Measurements from ENCODE around the gene TFAP2B. TPM values are rescaled to one million over a fixed set of nuclear protein-coding genes. Genes with fewer than 3 reads are reported as not detected.

The TFAP2B gene
- total RNA-seq, 5 donors from 2014 or later (not counting 1 experiment from before 2014, with no cell fraction given) = not detected

GRCh38 chr6:50829049-50829448 lies 10.4 kb downstream of the TFAP2B start:
- ATAC-seq (replicated peaks in 1 of 4) (no peak), DNase-seq (no peak)
- CTCF ChIA-PET = no interaction called here
- Histone ChIP-seq H3K9me3 (no peaks in the 10 kb centered on the region), H3K36me3 (ENCODE audit: control insufficient read depth in 2 of 2, extremely low read depth in 1 of 2, insufficient read depth in 1 of 2, low read length in 1 of 2) (no peaks in the 10 kb centered on the region), H3K4me1 (ENCODE audit: control insufficient read depth in 1 of 2, extremely low read depth in 1 of 2, insufficient read depth in 2 of 2, low read length in 2 of 2) (no peaks in the 10 kb centered on the region), H3K27me3 (replicated peaks in 1 of 2; ENCODE audit: control insufficient read depth in 2 of 2, extremely low read depth in 1 of 2, insufficient read depth in 2 of 2, low read length in 1 of 2) (peaks cover 17 to 35% of the 10 kb centered on the region in 2 experiments), H3K27ac (ENCODE audit: low read length) (no peak overlapping the region), H3K4me3 (ENCODE audit: control insufficient read depth in 1 of 2, extremely low read depth in 1 of 2, low read length in 1 of 2) (no peak overlapping the region)
- Mint-ChIP-seq H3K9me3 (peaks cover 0 to 5% (median 0%) of the 10 kb centered on the region in 3 donors), H3K27ac (no peak overlapping the region), H3K27me3 (peaks cover 60 to 65% of the 10 kb centered on the region in 2 donors), H3K36me3 (no peaks in the 10 kb centered on the region), H3K4me3 (no peak overlapping the region), H3K4me1 (no peaks in the 10 kb centered on the region)
- POLR2A ChIA-PET = no interaction called here
- WGBS (ENCODE audit: insufficient coverage) = no CpG with 5 or more reads among the region's 2 CpGs

GRCh38 chr6:50829898-50830444 lies 11.3 kb downstream of the TFAP2B start:
- ChIA-PET CTCF (no interaction called here), POLR2A (no interaction called here)
- Histone ChIP-seq H3K4me3 (ENCODE audit: control insufficient read depth in 1 of 2, extremely low read depth in 1 of 2, low read length in 1 of 2) (no peak overlapping the region), H3K27me3 (replicated peaks in 1 of 2; ENCODE audit: control insufficient read depth in 2 of 2, extremely low read depth in 1 of 2, insufficient read depth in 2 of 2, low read length in 1 of 2) (peaks cover 16 to 41% of the 10 kb centered on the region in 2 experiments), H3K27ac (ENCODE audit: low read length) (no peak overlapping the region), H3K4me1 (ENCODE audit: control insufficient read depth in 1 of 2, extremely low read depth in 1 of 2, insufficient read depth in 2 of 2, low read length in 2 of 2) (no peaks in the 10 kb centered on the region), H3K9me3 (no peaks in the 10 kb centered on the region), H3K36me3 (ENCODE audit: control insufficient read depth in 2 of 2, extremely low read depth in 1 of 2, insufficient read depth in 1 of 2, low read length in 1 of 2) (no peaks in the 10 kb centered on the region)
- Mint-ChIP-seq H3K4me1 (no peaks in the 10 kb centered on the region), H3K27me3 (peaks cover 51 to 62% of the 10 kb centered on the region in 2 donors), H3K4me3 (no peak overlapping the region), H3K36me3 (no peaks in the 10 kb centered on the region), H3K9me3 (peaks cover 0 to 5% (median 0%) of the 10 kb centered on the region in 3 donors), H3K27ac (no peak overlapping the region)
- DNase-seq = no peak
- ATAC-seq (replicated peaks in 1 of 4) = no peak
- WGBS (ENCODE audit: insufficient coverage) = no CpG with 5 or more reads among the region's 3 CpGs

- H3K36me3 Mint-ChIP-seq = no peaks in the 10 kb centered on the region
- DNase-seq (no peak), ATAC-seq (replicated peaks in 1 of 4) (no peak)
- H3K4me3 Mint-ChIP-seq = no peak overlapping the region
- CTCF ChIA-PET = interaction anchor here in 1 of 2 donors (0.6 kb wide), 1 partner anchor 18 kb away, joined by 8 read pairs; no protein-coding TSS in a partner anchor
- H3K27me3 Mint-ChIP-seq = peaks cover 49 to 60% of the 10 kb centered on the region in 2 donors
- Histone ChIP-seq H3K4me3 (ENCODE audit: control insufficient read depth in 1 of 2, extremely low read depth in 1 of 2, low read length in 1 of 2) (no peak overlapping the region), H3K36me3 (ENCODE audit: control insufficient read depth in 2 of 2, extremely low read depth in 1 of 2, insufficient read depth in 1 of 2, low read length in 1 of 2) (no peaks in the 10 kb centered on the region), H3K27me3 (replicated peaks in 1 of 2; ENCODE audit: control insufficient read depth in 2 of 2, extremely low read depth in 1 of 2, insufficient read depth in 2 of 2, low read length in 1 of 2) (peaks cover 12 to 39% of the 10 kb centered on the region in 2 experiments), H3K9me3 (no peaks in the 10 kb centered on the region), H3K4me1 (ENCODE audit: control insufficient read depth in 1 of 2, extremely low read depth in 1 of 2, insufficient read depth in 2 of 2, low read length in 2 of 2) (no peaks in the 10 kb centered on the region), H3K27ac (ENCODE audit: low read length) (no peak overlapping the region)
- H3K4me1 Mint-ChIP-seq = no peaks in the 10 kb centered on the region
- POLR2A ChIA-PET = no interaction called here
- H3K9me3 Mint-ChIP-seq = peaks cover 0 to 5% (median 0%) of the 10 kb centered on the region in 3 donors
- WGBS (ENCODE audit: insufficient coverage) = 0% methylated on average over 2 of the region's 10 CpGs
- H3K27ac Mint-ChIP-seq = no peak overlapping the region
Measured at GRCh38 chr6:50831186-50831585, 12.5 kb downstream of the TFAP2B start.

DNA sequence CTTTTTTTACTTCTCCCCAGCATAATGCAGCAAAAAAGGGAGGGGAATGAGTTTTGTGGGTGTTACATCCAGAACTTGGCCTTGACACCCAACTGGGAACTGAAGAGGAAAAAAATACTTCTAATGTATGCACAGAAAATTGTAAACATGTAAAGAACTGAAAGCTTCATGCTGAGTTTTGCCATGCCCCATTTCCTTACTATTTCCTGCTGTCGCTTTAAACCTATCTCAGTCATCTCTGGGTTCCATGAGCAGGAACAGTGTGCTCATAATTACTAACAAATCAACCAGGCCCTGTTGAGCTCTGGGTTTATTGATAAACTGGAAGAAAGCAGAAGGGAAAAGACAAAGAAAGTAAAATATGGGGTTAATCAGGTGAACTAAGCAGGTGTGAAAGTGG lies 14.2 kb downstream of the TFAP2B start:
- Histone ChIP-seq H3K4me3 (ENCODE audit: control insufficient read depth in 1 of 2, extremely low read depth in 1 of 2, low read length in 1 of 2) (no peak overlapping the region), H3K4me1 (ENCODE audit: control insufficient read depth in 1 of 2, extremely low read depth in 1 of 2, insufficient read depth in 2 of 2, low read length in 2 of 2) (no peaks in the 10 kb centered on the region), H3K27ac (ENCODE audit: low read length) (no peak overlapping the region), H3K9me3 (no peaks in the 10 kb centered on the region), H3K36me3 (ENCODE audit: control insufficient read depth in 2 of 2, extremely low read depth in 1 of 2, insufficient read depth in 1 of 2, low read length in 1 of 2) (no peaks in the 10 kb centered on the region), H3K27me3 (replicated peaks in 1 of 2; ENCODE audit: control insufficient read depth in 2 of 2, extremely low read depth in 1 of 2, insufficient read depth in 2 of 2, low read length in 1 of 2) (peaks cover 9 to 32% of the 10 kb centered on the region in 2 experiments)
- no CpG with 5 or more reads among the region's 1 CpG for WGBS (ENCODE audit: insufficient coverage)
- no peak overlapping the region for H3K27ac Mint-ChIP-seq
- H3K4me3 Mint-ChIP-seq = no peak overlapping the region
- no peaks in the 10 kb centered on the region for H3K36me3 Mint-ChIP-seq
- ATAC-seq (replicated peaks in 1 of 4) (no peak), DNase-seq (no peak)
- H3K4me1 Mint-ChIP-seq = no peaks in the 10 kb centered on the region
- ChIA-PET CTCF (no interaction called here), POLR2A (interaction anchor here in 1 of 2 donors (0.7 kb wide), 1 partner anchor 526 kb away, joined by 3 read pairs; no protein-coding TSS in a partner anchor)
- H3K9me3 Mint-ChIP-seq = peaks cover 0 to 5% (median 0%) of the 10 kb centered on the region in 3 donors
- H3K27me3 Mint-ChIP-seq = peaks cover 48 to 69% of the 10 kb centered on the region in 2 donors

GRCh38 chr6:50834929-50835410 lies 16.3 kb downstream of the TFAP2B start:
- POLR2A ChIA-PET = no interaction called here

DNA sequence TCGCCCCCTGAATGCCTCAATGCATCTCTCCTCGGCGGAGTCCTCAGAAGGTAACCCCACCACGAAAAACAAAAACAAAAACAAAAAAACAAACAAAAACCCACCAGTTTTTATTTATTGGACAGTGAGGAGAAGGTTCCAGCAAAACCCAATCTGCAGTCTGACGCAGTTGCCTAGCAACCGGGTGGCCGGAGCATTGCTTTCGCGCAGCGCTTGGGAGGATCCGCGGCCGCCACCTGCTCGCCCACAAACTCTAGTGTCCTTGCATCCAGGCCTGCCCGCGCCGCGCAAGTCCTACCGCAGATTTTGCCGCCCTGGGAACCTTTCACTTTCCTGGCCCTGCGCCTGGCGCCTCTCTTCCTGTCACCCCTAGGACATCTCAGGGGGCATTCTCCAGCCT lies 17.6 kb downstream of the TFAP2B start:
- no peak for ATAC-seq (replicated peaks in 1 of 4)
- Histone ChIP-seq H3K27me3 (replicated peaks in 1 of 2; ENCODE audit: control insufficient read depth in 2 of 2, extremely low read depth in 1 of 2, insufficient read depth in 2 of 2, low read length in 1 of 2) (peaks cover 20 to 39% of the 10 kb centered on the region in 2 experiments), H3K4me3 (ENCODE audit: control insufficient read depth in 1 of 2, extremely low read depth in 1 of 2, low read length in 1 of 2) (no peak overlapping the region), H3K27ac (ENCODE audit: low read length) (no peak overlapping the region), H3K9me3 (no peaks in the 10 kb centered on the region), H3K4me1 (ENCODE audit: control insufficient read depth in 1 of 2, extremely low read depth in 1 of 2, insufficient read depth in 2 of 2, low read length in 2 of 2) (no peaks in the 10 kb centered on the region), H3K36me3 (ENCODE audit: control insufficient read depth in 2 of 2, extremely low read depth in 1 of 2, insufficient read depth in 1 of 2, low read length in 1 of 2) (no peaks in the 10 kb centered on the region)
- H3K4me3 Mint-ChIP-seq = no peak overlapping the region
- no peaks in the 10 kb centered on the region for H3K36me3 Mint-ChIP-seq
- no peaks in the 10 kb centered on the region for H3K4me1 Mint-ChIP-seq
- no peak overlapping the region for H3K27ac Mint-ChIP-seq
- peaks cover 0 to 11% (median 6%) of the 10 kb centered on the region in 3 donors for H3K9me3 Mint-ChIP-seq
- 15% methylated on average over 18 of the region's 22 CpGs for WGBS (ENCODE audit: insufficient coverage)
- DNase-seq = no peak
- peaks cover 66 to 73% of the 10 kb centered on the region in 2 donors for H3K27me3 Mint-ChIP-seq
- ChIA-PET POLR2A (no interaction called here), CTCF (no interaction called here)

More at GRCh38 chr6:50834929-50835410, 16.3 kb downstream of the TFAP2B start:
- H3K27ac ChIP-seq (ENCODE audit: low read length) = no peak overlapping the region
- no peaks in the 10 kb centered on the region for H3K9me3 ChIP-seq
- no peaks in the 10 kb centered on the region for H3K36me3 ChIP-seq (ENCODE audit: control insufficient read depth in 2 of 2, extremely low read depth in 1 of 2, insufficient read depth in 1 of 2, low read length in 1 of 2)
- CTCF ChIA-PET = no interaction called here
- DNase-seq (no peak), ATAC-seq (replicated peaks in 1 of 4) (no peak)
- no peak overlapping the region for H3K4me3 ChIP-seq (ENCODE audit: control insufficient read depth in 1 of 2, extremely low read depth in 1 of 2, low read length in 1 of 2)
- no peaks in the 10 kb centered on the region for H3K4me1 Mint-ChIP-seq
- peaks cover 58 to 70% of the 10 kb centered on the region in 2 donors for H3K27me3 Mint-ChIP-seq
- no peaks in the 10 kb centered on the region for H3K4me1 ChIP-seq (ENCODE audit: control insufficient read depth in 1 of 2, extremely low read depth in 1 of 2, insufficient read depth in 2 of 2, low read length in 2 of 2)
- H3K9me3 Mint-ChIP-seq = peaks cover 0 to 5% (median 0%) of the 10 kb centered on the region in 3 donors
- no peak overlapping the region for H3K27ac Mint-ChIP-seq
- WGBS (ENCODE audit: insufficient coverage) = no CpG with 5 or more reads among the region's 5 CpGs
- no peak overlapping the region for H3K4me3 Mint-ChIP-seq
- peaks cover 11 to 40% of the 10 kb centered on the region in 2 experiments for H3K27me3 ChIP-seq (replicated peaks in 1 of 2; ENCODE audit: control insufficient read depth in 2 of 2, extremely low read depth in 1 of 2, insufficient read depth in 2 of 2, low read length in 1 of 2)
- no peaks in the 10 kb centered on the region for H3K36me3 Mint-ChIP-seq

Data from T-cell (primary cell).